ENCODE data around the gene GCN1.

GRCh38 chr12:120218680-120219606 is 24.4 kb upstream of the GCN1 start:
- no peak for TF ChIP-seq CTCF (IDR thresholded peaks at IDR 0.05 in 8 of 11, conservative IDR thresholded peaks at IDR 0.05 in 3 of 11)
- no peak for TF ChIP-seq POLR2A (IDR thresholded peaks at IDR 0.05)

Data from spleen (tissue), 7 donors.